Naive thymus-derived CD8-positive, alpha-beta T cell (primary cell): ENCODE data around the gene USP27X. TPM values are rescaled to one million over a fixed set of nuclear protein-coding genes. Genes with fewer than 3 reads are reported as not detected.
A peak's percentile ranks its signal among the peaks of the same experiment; 100 is the strongest.

Experiments used
- ATAC-seq, 2 donors: fragments of 150-1000 bp; cut with Tn5 transposase in 1 of 2; sonication (Bioruptor Pico), chemical (Tn5 transposase) in 1 of 2; 1 replicate in 1 of 2; 2 replicates in 1 of 2; pipeline ENCODE4 v1.10.0; 2021; ENCODE audit warnings: mild to moderate bottlenecking in 2 of 2, moderate library complexity in 2 of 2
- POLR2A ChIA-PET: fragments of 350-600 bp; sonication (Branson Sonifier 250); formaldehyde crosslinking; loops from one replicate; lab custom pipeline; 2021; ENCODE audit warnings: antibody characterized with exemption; lab: Charles Lee
- DNase-seq, 10 donors: peaks; one replicate each; pipeline versions ENCODE4 v3.0.0 to v3.0.0-alpha.2; 2020 to 2022
- H3K27ac Mint-ChIP-seq, 10 donors: one replicate each; pipeline ENCODE4 v1.8.0; 2020 to 2022; ENCODE audit warnings: mild to moderate bottlenecking in 10 of 10, mixed read lengths in 10 of 10, moderate library complexity in 4 of 10, inconsistent platforms in 1 of 10
- H3K27me3 Mint-ChIP-seq, 5 donors: one replicate each; pipeline ENCODE4 v1.8.0; 2021 to 2022; ENCODE audit warnings: mixed read lengths in 5 of 5
- H3K36me3 Mint-ChIP-seq, 3 donors: one replicate each; pipeline ENCODE4 v1.8.0; 2020 to 2022; ENCODE audit warnings: mixed read lengths in 3 of 3, mild to moderate bottlenecking in 2 of 3, inconsistent platforms in 1 of 3
- H3K4me1 Mint-ChIP-seq, 4 donors: one replicate each; pipeline ENCODE4 v1.8.0; 2021 to 2022; ENCODE audit warnings: mixed read lengths in 4 of 4
- H3K4me3 Mint-ChIP-seq, 10 donors: one replicate each; pipeline ENCODE4 v1.8.0; 2020 to 2022; ENCODE audit warnings: mild to moderate bottlenecking in 10 of 10, mixed read lengths in 10 of 10, moderate library complexity in 6 of 10, inconsistent platforms in 1 of 10
- H3K9me3 Mint-ChIP-seq, 9 donors: one replicate each; pipeline ENCODE4 v1.8.0; 2020 to 2022; ENCODE audit warnings: mixed read lengths in 9 of 9, mild to moderate bottlenecking in 3 of 9, inconsistent platforms in 1 of 9, moderate library complexity in 1 of 9
- polyA plus RNA-seq, 3 donors: library from polyadenylated mRNA; unstranded; fragments of 300-500 nt; fragmentation: Illumina TruSeq; gene quantifications; one replicate each; pipeline ENCODE4 v1.2.3, GENCODE V29; 2021
- total RNA-seq, 8 experiments: library from RNA in 2 of 8; stranded (reverse) in 2 of 8; gene quantifications; one replicate each; pipeline ENCODE4 v1.2.3 and lab custom pipeline; 2021 to 2026

USP27X gene
- total RNA-seq (1 to 10 TPM; 5.7 to 6.5 TPM), polyA plus RNA-seq (under 1 TPM; 0.30 to 0.60 (median 0.39) TPM), total RNA-seq (lab: John Stamatoyannopoulos, UW) (2.3 to 9.9 (median 7.2) reads per million in 6 experiments)

DNA sequence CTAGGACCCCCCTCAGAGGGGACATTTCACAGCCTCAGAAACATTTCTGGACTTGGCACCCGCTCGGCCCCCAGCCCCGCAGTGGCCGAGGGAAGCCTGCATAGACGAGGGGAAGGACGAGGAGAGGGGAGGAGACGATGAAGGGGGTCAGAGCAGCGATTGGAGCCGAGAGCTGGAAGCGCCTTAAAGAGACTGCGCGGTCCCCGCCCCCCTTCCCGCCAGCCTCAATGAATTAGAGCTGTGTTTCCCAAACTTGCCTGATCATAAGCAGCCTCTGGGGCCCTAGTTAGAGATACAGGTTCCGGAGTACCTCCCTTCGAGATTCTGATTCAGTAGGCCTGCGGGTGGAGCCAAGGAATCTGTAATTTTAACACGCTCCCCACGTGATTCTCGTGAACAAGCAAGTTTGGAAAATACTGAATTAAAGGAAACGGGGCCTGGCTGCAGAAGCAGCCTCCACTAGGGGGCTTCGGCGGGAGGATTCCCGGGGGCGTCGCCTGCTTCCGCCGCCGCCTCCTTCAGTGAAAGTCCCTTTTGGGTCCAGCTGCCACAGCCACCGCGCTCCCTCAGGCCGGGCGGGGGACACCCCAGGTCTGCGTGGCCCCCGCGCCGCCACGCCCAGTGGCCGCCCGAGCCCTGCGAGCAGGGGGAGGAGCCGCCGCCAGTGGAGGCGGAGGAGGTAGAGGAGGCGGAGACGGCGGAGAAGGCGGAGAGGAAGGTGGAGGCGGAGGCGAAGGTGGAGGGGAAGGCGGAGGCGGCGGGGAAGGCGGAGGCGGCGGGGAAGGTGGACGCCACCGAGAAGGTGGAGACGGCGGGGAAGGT is at the start of gene USP27X:
Gene USP27X, plus strand, starts transcription at position 651 of the 822 bp plus-strand sequence. CDS start 824 bp downstream, outside the sequence.
- Mint-ChIP-seq H3K4me1 (peaks cover 5 to 39% (median 26%) of the 10 kb centered on the region in 4 donors), H3K27ac (peak within 1 kb of the TSS in 9 of 10 donors; percentile 71 to 90 (median 87)), H3K9me3 (no peaks in the 10 kb centered on the region), H3K4me3 (peak within 1 kb of the TSS; percentile 76 to 90 (median 84)), H3K27me3 (no peaks in the 10 kb centered on the region), H3K36me3 (peaks cover 0 to 2% (median 0%) of the 10 kb centered on the region in 3 donors)
- POLR2A ChIA-PET: interaction anchor here (0.5 to 2.0 kb wide), 3 partner anchors 43 to 713 kb away, joined by 3 to 7 read pairs (median 4); partner anchors contain the start of gene CLCN5
- peak; percentile 66 to 87 (median 76) for DNase-seq
- peak; percentile 84 to 87 for ATAC-seq

DNA sequence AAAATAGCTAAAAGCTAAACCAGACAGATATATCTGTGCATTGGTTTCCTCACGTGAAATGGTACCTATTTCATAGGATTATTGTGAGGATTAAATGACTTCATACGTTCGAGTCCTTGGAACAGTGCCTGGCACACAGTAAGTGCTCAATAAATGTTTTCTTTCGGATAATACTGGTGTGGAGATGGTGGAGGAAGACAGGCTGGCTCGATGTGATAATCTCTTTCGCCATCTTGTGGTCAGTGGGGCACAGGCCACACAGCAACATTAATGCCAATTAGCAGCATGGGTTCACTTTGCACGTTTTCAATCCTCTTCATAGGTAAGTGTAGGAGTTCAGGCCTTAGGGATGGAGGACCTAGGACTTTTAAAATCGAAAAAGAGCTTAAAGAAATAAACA is 40.9 kb upstream of the USP27X start:
- no peaks in the 10 kb centered on the region for H3K36me3 Mint-ChIP-seq
- DNase-seq (no peak), ATAC-seq (no peak)
- no peaks in the 10 kb centered on the region for H3K9me3 Mint-ChIP-seq
- H3K27ac Mint-ChIP-seq: no peak overlapping the region
- no peaks in the 10 kb centered on the region for H3K27me3 Mint-ChIP-seq
- POLR2A ChIA-PET: no interaction called here
- no peaks in the 10 kb centered on the region for H3K4me1 Mint-ChIP-seq
- H3K4me3 Mint-ChIP-seq: no peak overlapping the region

DNA sequence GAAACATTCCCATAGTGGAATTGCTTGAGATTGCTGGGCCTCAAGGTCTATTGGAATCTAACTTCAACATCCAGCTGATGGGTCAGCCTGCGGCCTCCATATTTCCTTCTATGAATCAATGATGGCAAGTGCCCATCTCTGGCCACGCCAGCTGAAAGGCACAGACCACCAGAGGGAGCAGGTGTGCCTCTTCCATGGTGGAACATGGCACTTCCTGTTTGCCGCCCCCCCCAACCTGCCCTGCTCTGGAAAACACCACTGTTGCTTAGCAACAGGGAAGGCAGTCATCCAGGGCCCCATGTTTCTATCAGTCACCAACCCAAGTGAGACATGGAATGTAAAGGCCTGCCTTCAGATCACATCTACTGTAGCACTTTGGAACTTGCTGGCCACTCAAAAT is 38.6 kb upstream of the USP27X start:
- no peaks in the 10 kb centered on the region for H3K4me1 Mint-ChIP-seq
- DNase-seq: peak in 7 of 10 donors; percentile 1 to 63 (median 17)
- no peaks in the 10 kb centered on the region for H3K9me3 Mint-ChIP-seq
- no peaks in the 10 kb centered on the region for H3K27me3 Mint-ChIP-seq
- peak overlapping the region in 3 of 10 donors; percentile 29 to 62 (median 41) for H3K27ac Mint-ChIP-seq
- no peaks in the 10 kb centered on the region for H3K36me3 Mint-ChIP-seq
- POLR2A ChIA-PET: no interaction called here
- ATAC-seq: peak; percentile 35 to 42
- H3K4me3 Mint-ChIP-seq: no peak overlapping the region

DNA sequence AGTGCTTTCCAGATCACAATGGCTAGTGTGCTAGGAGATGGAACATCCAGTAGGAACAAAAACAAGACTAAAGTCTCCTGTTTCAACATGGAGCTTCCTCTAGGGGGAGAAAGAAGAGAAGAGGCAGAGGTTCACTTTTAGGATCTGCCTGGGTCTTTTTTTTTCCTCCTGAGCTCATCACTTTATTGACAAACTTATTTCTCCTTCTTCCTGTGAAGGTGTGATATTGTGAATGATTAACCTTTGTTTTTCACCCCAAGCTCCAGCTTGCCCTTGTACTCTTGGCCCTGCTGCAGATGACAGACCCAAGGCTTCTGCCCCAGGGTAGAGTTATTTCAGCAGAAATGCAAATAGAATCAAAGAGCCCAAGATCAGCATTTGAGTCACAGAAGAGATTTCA is 36.7 kb upstream of the USP27X start:
- Mint-ChIP-seq H3K4me3 (no peak overlapping the region), H3K9me3 (no peaks in the 10 kb centered on the region), H3K27me3 (peaks cover 0 to 2% (median 0%) of the 10 kb centered on the region in 5 donors), H3K4me1 (no peaks in the 10 kb centered on the region), H3K27ac (no peak overlapping the region), H3K36me3 (no peaks in the 10 kb centered on the region)
- DNase-seq (no peak), ATAC-seq (no peak)
- POLR2A ChIA-PET: no interaction called here

DNA sequence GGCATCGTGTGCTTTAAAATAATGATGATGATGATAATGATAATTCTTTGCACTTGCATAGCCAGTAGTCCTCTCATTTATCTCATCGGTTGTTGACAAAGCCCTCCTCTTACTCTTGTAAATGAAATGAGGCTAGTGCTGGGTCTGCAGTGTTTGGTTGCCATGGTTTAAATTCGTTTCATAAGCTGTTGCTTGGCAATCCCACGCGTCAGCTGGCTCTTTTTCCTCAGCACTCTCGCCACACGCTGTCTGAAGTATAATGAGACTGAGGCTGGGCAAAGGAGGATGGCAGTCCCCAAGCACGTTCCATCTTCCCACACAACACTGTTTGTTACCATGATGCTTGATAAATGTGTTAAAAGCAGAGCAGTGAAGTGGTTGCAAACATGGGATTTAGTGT is 34.7 kb upstream of the USP27X start:
- ATAC-seq (no peak), DNase-seq (no peak)
- no peaks in the 10 kb centered on the region for H3K36me3 Mint-ChIP-seq
- H3K27me3 Mint-ChIP-seq: peaks cover 0 to 9% (median 1%) of the 10 kb centered on the region in 5 donors
- H3K4me1 Mint-ChIP-seq: no peaks in the 10 kb centered on the region
- peaks cover 0 to 1% (median 0%) of the 10 kb centered on the region in 9 donors for H3K9me3 Mint-ChIP-seq
- POLR2A ChIA-PET: no interaction called here
- H3K4me3 Mint-ChIP-seq: no peak overlapping the region
- no peak overlapping the region for H3K27ac Mint-ChIP-seq

DNA sequence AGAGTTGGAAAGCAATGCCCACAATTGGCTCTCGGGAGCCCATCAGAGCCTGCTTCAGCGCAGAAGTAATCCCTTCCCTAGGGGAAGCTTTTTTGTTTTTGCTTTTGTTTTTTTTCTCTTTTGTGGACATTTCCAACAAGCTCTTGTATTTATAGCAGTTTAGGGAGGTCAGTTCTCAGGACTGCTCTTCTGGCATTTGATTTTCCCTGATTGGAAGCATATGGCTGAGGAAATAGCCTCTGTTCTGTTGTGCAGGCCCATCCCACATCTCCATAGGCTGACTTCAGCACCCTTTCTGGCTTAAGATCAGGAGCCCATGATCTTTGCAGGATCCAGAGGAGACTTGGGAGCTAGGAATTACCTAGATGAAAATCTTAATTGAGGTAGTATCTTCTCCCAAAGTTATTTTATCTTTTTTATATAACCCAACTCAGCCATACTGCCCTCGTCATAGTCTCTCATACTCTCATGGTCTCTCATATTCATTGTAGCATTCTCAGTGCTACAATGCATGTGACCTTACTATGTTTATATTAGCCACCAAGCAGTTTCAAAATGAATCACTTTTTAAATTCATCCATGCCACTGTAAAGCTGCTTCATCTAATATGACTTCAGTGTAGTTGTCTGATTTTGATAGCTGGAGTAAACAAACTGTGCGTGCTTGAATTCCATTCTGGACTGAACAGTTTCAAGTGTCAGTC is 33.4 kb upstream of the USP27X start:
- H3K4me3 Mint-ChIP-seq: no peak overlapping the region
- peaks cover 0 to 1% (median 0%) of the 10 kb centered on the region in 9 donors for H3K9me3 Mint-ChIP-seq
- H3K4me1 Mint-ChIP-seq: no peaks in the 10 kb centered on the region
- no peaks in the 10 kb centered on the region for H3K36me3 Mint-ChIP-seq
- DNase-seq: no peak
- ATAC-seq: no peak
- POLR2A ChIA-PET: no interaction called here
- peaks cover 0 to 10% (median 2%) of the 10 kb centered on the region in 5 donors for H3K27me3 Mint-ChIP-seq
- H3K27ac Mint-ChIP-seq: no peak overlapping the region

DNA sequence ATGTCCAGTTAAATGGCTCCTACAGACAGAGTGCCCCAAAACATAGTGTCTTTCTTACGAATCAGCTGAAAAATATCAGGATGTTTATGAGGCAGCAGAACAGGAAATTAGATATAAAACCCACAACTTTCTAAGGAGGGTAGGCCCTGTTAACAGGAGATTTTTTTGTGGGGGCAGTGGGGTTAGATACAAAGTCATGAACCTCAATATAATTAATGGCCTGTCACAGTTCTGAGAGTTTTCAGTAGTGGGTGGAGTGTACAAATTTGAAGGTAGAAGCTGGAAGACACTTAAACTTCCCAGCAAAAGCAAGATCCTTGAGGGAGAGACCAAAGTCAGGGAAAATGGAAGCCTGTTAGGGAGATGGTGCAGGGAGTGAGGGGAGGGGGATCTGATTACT is 32.8 kb upstream of the USP27X start:
- Mint-ChIP-seq H3K4me1 (no peaks in the 10 kb centered on the region), H3K9me3 (peaks cover 0 to 1% (median 0%) of the 10 kb centered on the region in 9 donors), H3K36me3 (no peaks in the 10 kb centered on the region), H3K27ac (no peak overlapping the region), H3K27me3 (peaks cover 0 to 10% (median 2%) of the 10 kb centered on the region in 5 donors), H3K4me3 (no peak overlapping the region)
- no peak for ATAC-seq
- POLR2A ChIA-PET: no interaction called here
- no peak for DNase-seq

DNA sequence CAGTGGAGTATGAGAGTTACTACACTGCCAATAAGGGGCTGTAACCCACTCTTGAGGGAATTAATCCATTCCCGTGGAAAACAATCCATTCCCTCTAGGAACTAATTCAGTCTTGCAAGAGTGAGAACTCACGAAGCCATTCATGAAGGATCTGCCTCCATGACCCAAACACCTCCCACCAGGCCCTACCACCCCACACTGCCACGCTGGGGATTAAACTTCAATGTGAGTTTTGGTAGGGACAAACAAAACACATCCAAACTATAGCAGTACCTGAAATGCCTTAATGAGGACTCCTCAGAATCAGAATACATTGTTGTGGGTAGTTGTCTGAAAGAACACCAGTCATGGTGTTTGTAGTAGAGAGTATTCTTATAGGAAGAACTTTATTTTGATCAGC is 31.0 kb upstream of the USP27X start:
- Mint-ChIP-seq H3K36me3 (no peaks in the 10 kb centered on the region), H3K9me3 (peaks cover 0 to 1% (median 0%) of the 10 kb centered on the region in 9 donors)
- no peak for ATAC-seq

DNA sequence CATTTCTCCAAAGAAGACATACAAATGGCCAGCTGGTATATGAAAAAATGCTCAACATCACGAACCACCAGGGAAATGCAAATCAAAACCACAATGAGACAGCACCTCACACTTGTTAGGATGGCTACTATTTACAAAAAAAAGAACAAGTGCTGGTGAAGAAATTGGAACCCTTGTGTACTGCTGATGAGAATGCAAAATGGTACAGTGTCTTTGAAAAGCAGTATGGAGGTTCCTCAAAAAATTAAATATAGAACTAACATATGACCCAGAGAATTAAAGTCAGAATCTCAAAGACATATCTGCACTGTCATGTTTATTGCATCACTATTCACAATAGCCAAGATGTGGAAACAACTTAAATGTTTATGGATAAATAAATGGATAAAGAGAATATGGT is 29.3 kb upstream of the USP27X start:
- no peaks in the 10 kb centered on the region for H3K36me3 Mint-ChIP-seq
- H3K27ac Mint-ChIP-seq: no peak overlapping the region
- DNase-seq (no peak), ATAC-seq (no peak)
- POLR2A ChIA-PET: no interaction called here
- H3K27me3 Mint-ChIP-seq: peaks cover 0 to 10% (median 2%) of the 10 kb centered on the region in 5 donors
- H3K4me3 Mint-ChIP-seq: no peak overlapping the region
- H3K4me1 Mint-ChIP-seq: no peaks in the 10 kb centered on the region
- peaks cover 0 to 1% (median 0%) of the 10 kb centered on the region in 9 donors for H3K9me3 Mint-ChIP-seq

More for the DNA sequence above, 31.0 kb upstream of the USP27X start:
- H3K4me1 Mint-ChIP-seq: no peaks in the 10 kb centered on the region
- H3K4me3 Mint-ChIP-seq: no peak overlapping the region
- no peak for DNase-seq
- POLR2A ChIA-PET: no interaction called here
- peaks cover 0 to 10% (median 2%) of the 10 kb centered on the region in 5 donors for H3K27me3 Mint-ChIP-seq
- H3K27ac Mint-ChIP-seq: no peak overlapping the region

DNA sequence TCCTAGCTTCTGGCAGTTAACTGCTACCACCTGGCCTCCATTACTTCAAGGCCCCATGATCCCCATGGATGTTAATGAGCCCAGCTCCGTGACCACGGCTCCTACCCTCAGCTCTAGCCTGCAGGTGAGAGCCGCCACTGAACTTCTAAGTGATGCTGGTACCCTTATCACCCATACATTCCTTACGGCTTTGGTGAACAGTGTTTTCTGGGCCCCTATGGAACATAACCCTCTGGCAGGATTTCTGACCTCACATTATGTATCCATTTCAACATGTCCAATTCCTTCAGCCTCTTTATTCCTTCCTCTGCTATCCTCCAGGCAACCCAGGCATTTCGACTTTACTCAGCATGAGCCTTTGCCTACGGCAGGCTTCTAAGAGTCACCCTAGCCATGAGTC is 25.6 kb upstream of the USP27X start:
- H3K27ac Mint-ChIP-seq: no peak overlapping the region

DNA sequence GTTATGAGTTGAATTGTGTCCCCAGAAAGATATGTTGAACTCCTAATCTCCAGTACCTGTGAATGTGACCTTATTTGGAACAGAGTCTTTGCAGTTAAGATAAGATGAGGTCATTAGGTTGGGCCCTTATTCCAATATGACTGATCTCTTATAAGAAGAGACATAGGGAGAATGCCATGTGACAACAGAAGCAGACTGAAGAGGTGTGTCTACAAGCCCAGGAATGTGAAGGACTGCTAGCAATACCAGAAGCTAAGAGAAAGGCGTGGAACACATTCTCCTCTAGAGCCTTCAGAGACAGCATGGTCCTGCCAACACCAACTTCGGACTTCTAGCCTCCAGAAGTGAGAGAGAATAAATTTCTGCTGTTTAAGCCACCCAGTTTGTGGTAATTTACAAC is 22.5 kb upstream of the USP27X start:
- peaks cover 0 to 1% (median 0%) of the 10 kb centered on the region in 4 donors for H3K4me1 Mint-ChIP-seq
- peaks cover 0 to 7% (median 0%) of the 10 kb centered on the region in 5 donors for H3K27me3 Mint-ChIP-seq
- H3K36me3 Mint-ChIP-seq: no peaks in the 10 kb centered on the region
- H3K4me3 Mint-ChIP-seq: no peak overlapping the region
- ATAC-seq (no peak), DNase-seq (no peak)
- H3K27ac Mint-ChIP-seq: no peak overlapping the region
- H3K9me3 Mint-ChIP-seq: no peaks in the 10 kb centered on the region
- POLR2A ChIA-PET: no interaction called here

More for the DNA sequence above, 25.6 kb upstream of the USP27X start:
- POLR2A ChIA-PET: no interaction called here
- DNase-seq: no peak
- H3K9me3 Mint-ChIP-seq: no peaks in the 10 kb centered on the region
- H3K36me3 Mint-ChIP-seq: no peaks in the 10 kb centered on the region
- H3K4me3 Mint-ChIP-seq: no peak overlapping the region
- H3K4me1 Mint-ChIP-seq: no peaks in the 10 kb centered on the region
- H3K27me3 Mint-ChIP-seq: peaks cover 0 to 10% (median 0%) of the 10 kb centered on the region in 5 donors
- no peak for ATAC-seq

DNA sequence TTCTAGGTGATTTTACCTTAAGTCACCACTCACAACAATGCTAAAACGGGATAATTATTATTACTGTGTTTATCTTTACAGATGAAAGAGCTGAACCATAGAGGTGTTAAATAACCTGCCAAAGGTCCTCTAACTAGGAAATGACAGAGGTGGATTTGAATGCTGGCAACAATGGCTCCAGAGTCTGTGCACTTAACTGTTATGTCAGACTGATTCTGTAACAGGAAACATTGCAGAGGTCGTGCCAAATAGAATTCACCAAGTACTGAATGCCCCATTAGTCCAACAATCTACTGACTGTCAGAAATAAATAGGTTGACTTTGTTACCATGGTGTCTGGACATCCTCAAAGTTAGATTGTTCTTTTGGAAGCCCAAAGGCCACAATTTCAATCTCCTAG is 20.9 kb upstream of the USP27X start:
- DNase-seq (no peak), ATAC-seq (no peak)
- Mint-ChIP-seq H3K9me3 (no peaks in the 10 kb centered on the region), H3K27ac (no peak overlapping the region), H3K4me3 (no peak overlapping the region), H3K36me3 (no peaks in the 10 kb centered on the region), H3K27me3 (peaks cover 0 to 7% (median 2%) of the 10 kb centered on the region in 5 donors), H3K4me1 (peaks cover 0 to 1% (median 0%) of the 10 kb centered on the region in 4 donors)
- POLR2A ChIA-PET: no interaction called here

DNA sequence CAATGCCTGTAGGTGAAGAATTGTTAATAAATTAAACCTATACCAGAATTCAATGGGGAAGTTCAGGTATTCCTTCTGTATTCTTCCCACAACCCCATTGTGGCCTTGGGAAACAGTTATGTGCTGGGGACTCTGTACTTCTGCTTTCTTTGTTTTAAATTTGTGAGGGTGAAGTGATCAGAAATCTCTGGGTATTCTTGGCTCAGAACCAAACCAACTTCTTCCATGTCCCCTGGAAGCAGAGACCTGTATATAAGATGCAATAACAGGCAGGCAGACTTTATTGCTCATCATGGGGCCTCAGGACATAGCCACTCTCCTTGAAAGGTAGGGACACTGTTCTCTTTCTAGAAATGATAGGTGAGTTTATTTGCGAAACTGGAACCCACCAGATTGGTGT is 19.8 kb upstream of the USP27X start:
- Mint-ChIP-seq H3K4me1 (peaks cover 0 to 1% (median 0%) of the 10 kb centered on the region in 4 donors), H3K4me3 (no peak overlapping the region), H3K9me3 (no peaks in the 10 kb centered on the region), H3K36me3 (no peaks in the 10 kb centered on the region), H3K27me3 (peaks cover 0 to 7% (median 2%) of the 10 kb centered on the region in 5 donors), H3K27ac (no peak overlapping the region)
- POLR2A ChIA-PET: no interaction called here
- no peak for ATAC-seq
- DNase-seq: no peak
